ENCODE data around the gene LCP2.

DNA sequence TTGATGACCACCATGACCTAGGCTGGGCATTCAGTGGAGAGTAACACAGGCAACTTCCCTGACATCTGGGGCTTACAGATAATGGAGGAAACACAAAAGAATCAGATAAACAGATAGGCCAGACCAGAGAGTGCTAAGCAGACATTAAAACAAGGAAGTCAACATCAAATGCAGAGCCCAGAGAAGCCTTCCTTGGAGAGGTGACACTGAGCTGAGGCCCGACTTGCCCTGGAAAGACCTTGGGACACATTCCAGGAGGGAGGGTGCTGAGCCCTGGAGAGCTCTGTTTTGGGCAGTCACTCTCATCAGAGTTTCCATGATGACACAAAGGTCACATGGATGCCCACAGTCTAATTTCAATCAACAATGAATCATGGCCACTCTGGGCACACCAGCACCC lies 96.7 kb downstream of the LCP2 start:
- TF ChIP-seq, protein P1, sequence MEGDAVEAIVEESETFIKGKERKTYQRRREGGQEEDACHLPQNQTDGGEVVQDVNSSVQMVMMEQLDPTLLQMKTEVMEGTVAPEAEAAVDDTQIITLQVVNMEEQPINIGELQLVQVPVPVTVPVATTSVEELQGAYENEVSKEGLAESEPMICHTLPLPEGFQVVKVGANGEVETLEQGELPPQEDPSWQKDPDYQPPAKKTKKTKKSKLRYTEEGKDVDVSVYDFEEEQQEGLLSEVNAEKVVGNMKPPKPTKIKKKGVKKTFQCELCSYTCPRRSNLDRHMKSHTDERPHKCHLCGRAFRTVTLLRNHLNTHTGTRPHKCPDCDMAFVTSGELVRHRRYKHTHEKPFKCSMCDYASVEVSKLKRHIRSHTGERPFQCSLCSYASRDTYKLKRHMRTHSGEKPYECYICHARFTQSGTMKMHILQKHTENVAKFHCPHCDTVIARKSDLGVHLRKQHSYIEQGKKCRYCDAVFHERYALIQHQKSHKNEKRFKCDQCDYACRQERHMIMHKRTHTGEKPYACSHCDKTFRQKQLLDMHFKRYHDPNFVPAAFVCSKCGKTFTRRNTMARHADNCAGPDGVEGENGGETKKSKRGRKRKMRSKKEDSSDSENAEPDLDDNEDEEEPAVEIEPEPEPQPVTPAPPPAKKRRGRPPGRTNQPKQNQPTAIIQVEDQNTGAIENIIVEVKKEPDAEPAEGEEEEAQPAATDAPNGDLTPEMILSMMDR (IDR thresholded peaks at IDR 0.05; ENCODE audit: borderline replicate concordance, extremely low read depth, low read length, poor library complexity, severe bottlenecking), result no peak
- no peak for TF ChIP-seq EZH2 (IDR thresholded peaks at IDR 0.05; ENCODE audit: borderline replicate concordance, low read depth, low read length, severe bottlenecking)

All from DND-41 (cell line).